Esophagus muscularis mucosa (tissue), 4 donors: ENCODE results near the gene TMEM269. TPM values are rescaled to one million over a fixed set of nuclear protein-coding genes. Genes with fewer than 3 reads are reported as not detected.

ENCODE experiments used
- DNase-seq: peaks from one replicate; pipeline ENCODE4 v3.0.0-alpha.2; 2017; ENCODE audit errors: extremely low spot score
- H3K27ac ChIP-seq, 4 donors: fragments of 200-600 bp; sonication (generic); replicated peaks in 1 of 4; 1 replicate in 3 of 4; 2 replicates in 1 of 4; pipeline ENCODE4 v1.5.1; 2016 to 2019; ENCODE audit warnings: mild to moderate bottlenecking in 1 of 4
- H3K27me3 ChIP-seq, 4 donors: fragments of 200-600 bp; sonication (generic); one replicate each; pipeline versions ENCODE4 v1.5.1 to v1.6.0; 2016 to 2019
- H3K36me3 ChIP-seq, 4 donors: fragments of 200-600 bp; sonication (generic); one replicate each; pipeline ENCODE4 v1.5.1; 2016 to 2019
- H3K4me1 ChIP-seq, 4 donors: fragments of 200-600 bp; sonication (generic); one replicate each; pipeline ENCODE4 v1.5.1; 2016 to 2019
- H3K4me3 ChIP-seq, 4 donors: fragments of 200-600 bp; sonication (generic); 1 replicate in 2 of 4; 2 replicates in 2 of 4; pipeline ENCODE4 v1.5.1; 2016 to 2019; ENCODE audit warnings: mild to moderate bottlenecking in 4 of 4, moderate library complexity in 1 of 4
- H3K9me3 ChIP-seq, 4 donors: fragments of 200-600 bp; sonication (generic); 1 replicate in 3 of 4; 2 replicates in 1 of 4; pipeline ENCODE4 v1.5.1; 2016 to 2019
- EP300 ChIP-seq: sonication (generic); formaldehyde crosslinking; IDR thresholded peaks from one replicate; pipeline ENCODE4 v1.6.1; 2017; ENCODE audit warnings: antibody characterized with exemption
- POLR2A ChIP-seq: fragments of 450-650 bp; IDR thresholded peaks from one replicate; pipeline ENCODE4 v1.6.1; 2017; ENCODE audit warnings: antibody characterized with exemption, moderate library complexity, mild to moderate bottlenecking, low read depth
- POLR2AphosphoS5 ChIP-seq, 2 donors: sonication (generic); formaldehyde crosslinking; IDR thresholded peaks; one replicate each; pipeline ENCODE4 v1.6.1; 2017; ENCODE audit warnings: antibody characterized with exemption in 2 of 2
- WGBS: methylation state at CpG from one replicate; pipeline ENCODE4 v1.1.5; 2018; 5-methylcytosine and 5-hydroxymethylcytosine counted together
- intact Hi-C: fragments of 100-400 bp; cut with DNase I; formaldehyde crosslinking; loops from one replicate; pipeline ENCODE4 v1.15.1; 2023
- total RNA-seq, 4 donors: library from RNA; depleted of rRNA; stranded (reverse); fragments of >200 nt; gene quantifications; one replicate each; pipeline versions ENCODE4 v1.1.0 to v1.2.1, GENCODE V29; 2016
- TF ChIP-seq, protein P1 (sequence below), 3 experiments: fragments of 200-600 bp in 2 of 3; fragments of 450-650 bp in 1 of 3; sonication (generic) in 2 of 3; IDR thresholded peaks; one replicate each; pipeline ENCODE4 v1.5.1; 2017 to 2019; ENCODE audit warnings: antibody characterized with exemption in 3 of 3, mild to moderate bottlenecking in 2 of 3, moderate library complexity in 1 of 3

Gene TMEM269, protein sequence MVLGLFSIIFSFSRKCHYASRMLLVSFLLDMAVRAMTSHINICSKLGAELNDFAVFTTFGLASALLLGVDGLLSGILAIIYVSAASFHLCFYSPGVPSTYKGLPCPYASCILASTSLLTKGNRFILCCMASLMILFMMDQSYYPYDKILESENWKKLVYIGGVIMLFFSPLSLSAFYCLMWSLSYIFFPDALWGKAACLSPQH
- under 1 TPM in 1 of 4 donors, not detected in 3; 0.06 TPM for total RNA-seq

DNA sequence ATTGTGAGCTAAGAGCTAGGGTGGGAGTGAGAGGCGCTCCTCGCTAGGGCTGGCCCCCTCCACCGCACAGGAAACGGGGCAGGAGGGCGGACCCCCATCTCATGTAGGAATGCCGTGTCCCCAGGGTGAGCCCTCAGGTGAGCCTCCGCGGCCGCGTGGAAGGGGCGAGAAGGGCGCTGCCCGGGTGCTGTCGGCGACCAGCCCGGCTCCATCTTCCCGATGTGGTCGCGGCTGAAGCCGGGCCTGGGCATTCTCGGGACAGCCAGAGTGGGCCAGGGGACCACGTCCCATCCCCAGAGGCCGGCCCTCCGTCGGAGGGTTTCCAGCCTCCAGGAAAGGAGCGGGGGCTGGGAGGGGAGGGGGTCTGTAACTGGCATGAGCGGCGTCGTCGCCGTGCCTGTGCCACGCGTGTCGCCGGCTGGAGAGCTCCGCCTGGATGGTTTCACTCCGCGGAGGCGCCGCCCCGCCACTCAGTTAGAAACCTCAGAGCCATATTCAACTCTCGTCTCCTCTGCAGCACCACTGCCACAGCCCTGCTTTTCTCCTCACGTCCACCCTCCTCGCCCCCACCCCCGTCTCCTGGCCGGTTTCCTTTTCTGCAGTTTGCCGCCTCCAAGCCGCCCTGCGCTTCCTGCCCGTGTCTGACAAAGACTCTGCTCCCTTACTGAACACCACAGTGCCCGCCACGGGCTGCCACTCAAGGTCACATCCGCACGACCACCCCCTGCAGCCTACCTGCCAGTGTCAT, at the start of gene TMEM269:
TSS of gene TMEM269 (plus strand) at position 46 of the 748 bp plus-strand sequence. CDS start 4,903 bp downstream, outside the sequence.
- intact Hi-C loops = no loop called here
- Histone ChIP-seq H3K36me3 (peaks cover 6 to 26% (median 11%) of the 10 kb centered on the region in 4 donors), H3K27ac (no peak within 1 kb of the TSS), H3K9me3 (no peaks in the 10 kb centered on the region), H3K27me3 (no peaks in the 10 kb centered on the region), H3K4me1 (peaks cover 14 to 17% (median 15%) of the 10 kb centered on the region in 4 donors), H3K4me3 (peak within 1 kb of the TSS; percentile 49 to 64 (median 52))
- TF ChIP-seq, protein P1, sequence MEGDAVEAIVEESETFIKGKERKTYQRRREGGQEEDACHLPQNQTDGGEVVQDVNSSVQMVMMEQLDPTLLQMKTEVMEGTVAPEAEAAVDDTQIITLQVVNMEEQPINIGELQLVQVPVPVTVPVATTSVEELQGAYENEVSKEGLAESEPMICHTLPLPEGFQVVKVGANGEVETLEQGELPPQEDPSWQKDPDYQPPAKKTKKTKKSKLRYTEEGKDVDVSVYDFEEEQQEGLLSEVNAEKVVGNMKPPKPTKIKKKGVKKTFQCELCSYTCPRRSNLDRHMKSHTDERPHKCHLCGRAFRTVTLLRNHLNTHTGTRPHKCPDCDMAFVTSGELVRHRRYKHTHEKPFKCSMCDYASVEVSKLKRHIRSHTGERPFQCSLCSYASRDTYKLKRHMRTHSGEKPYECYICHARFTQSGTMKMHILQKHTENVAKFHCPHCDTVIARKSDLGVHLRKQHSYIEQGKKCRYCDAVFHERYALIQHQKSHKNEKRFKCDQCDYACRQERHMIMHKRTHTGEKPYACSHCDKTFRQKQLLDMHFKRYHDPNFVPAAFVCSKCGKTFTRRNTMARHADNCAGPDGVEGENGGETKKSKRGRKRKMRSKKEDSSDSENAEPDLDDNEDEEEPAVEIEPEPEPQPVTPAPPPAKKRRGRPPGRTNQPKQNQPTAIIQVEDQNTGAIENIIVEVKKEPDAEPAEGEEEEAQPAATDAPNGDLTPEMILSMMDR (IDR thresholded peaks at IDR 0.05) = no peak
- WGBS = 24% methylated on average over 24 of the region's 54 CpGs
- DNase-seq = no peak

GRCh38 chr1:42735056-42735455, 49.7 kb upstream of the TMEM269 start:
- peak; percentile 62 for DNase-seq
- WGBS = 92% methylated on average over 8 of the region's 11 CpGs
- Histone ChIP-seq H3K9me3 (no peaks in the 10 kb centered on the region), H3K27ac (no peak overlapping the region), H3K4me1 (no peaks in the 10 kb centered on the region), H3K36me3 (no peaks in the 10 kb centered on the region), H3K27me3 (peaks cover 0 to 11% (median 0%) of the 10 kb centered on the region in 4 donors), H3K4me3 (no peak overlapping the region)
- TF ChIP-seq POLR2AphosphoS5 (IDR thresholded peaks at IDR 0.05) = no peak
- TF ChIP-seq, protein P1 (IDR thresholded peaks at IDR 0.05) = no peak
- no peak for TF ChIP-seq POLR2A
- TF ChIP-seq EP300 = no peak
- intact Hi-C loops = no loop called here

DNA sequence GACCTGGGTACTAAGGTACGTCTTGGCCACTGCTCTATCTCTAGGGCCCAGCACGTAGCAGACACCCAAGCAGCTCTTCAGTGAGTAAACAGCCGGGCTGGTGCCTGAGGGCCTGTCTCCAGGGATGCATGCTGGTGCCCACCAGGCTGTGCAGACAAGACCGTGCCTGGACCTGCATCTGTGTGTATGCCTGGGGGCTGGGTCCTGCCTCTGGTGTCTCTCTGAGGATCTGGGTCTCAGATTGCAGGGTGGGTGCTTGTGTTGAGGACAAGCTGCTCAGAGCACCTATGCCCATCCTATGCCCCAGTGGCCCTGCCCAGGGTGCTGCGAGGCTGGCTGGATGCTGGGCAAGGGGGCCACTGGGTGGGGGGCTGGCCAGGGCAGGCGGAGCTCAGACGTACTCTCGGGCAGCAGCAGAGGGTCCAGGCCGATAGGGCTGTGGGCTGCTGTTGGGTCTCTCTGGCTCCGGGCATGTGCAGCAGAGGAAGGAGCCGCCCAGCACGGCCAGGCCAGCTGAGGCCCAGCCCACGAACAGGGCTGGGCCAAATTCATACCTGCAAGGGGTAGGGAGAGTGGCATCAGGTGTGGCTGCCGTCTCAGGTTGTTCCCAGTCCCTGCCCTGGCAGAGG, 49.2 kb upstream of the TMEM269 start:
- no peaks in the 10 kb centered on the region for H3K4me1 ChIP-seq
- no peaks in the 10 kb centered on the region for H3K9me3 ChIP-seq
- no peak overlapping the region for H3K27ac ChIP-seq
- DNase-seq = peak; percentile 72
- peaks cover 0 to 11% (median 0%) of the 10 kb centered on the region in 4 donors for H3K27me3 ChIP-seq
- H3K36me3 ChIP-seq = no peaks in the 10 kb centered on the region
- no peak overlapping the region for H3K4me3 ChIP-seq
- no peak for TF ChIP-seq POLR2A
- TF ChIP-seq POLR2AphosphoS5 (IDR thresholded peaks at IDR 0.05) = no peak
- no peak for TF ChIP-seq EP300
- TF ChIP-seq, protein P1 (IDR thresholded peaks at IDR 0.05) = no peak
- 100% methylated on average over 1 of the region's 14 CpGs for WGBS
- intact Hi-C loops = no loop called here

GRCh38 chr1:42736152-42736551, 48.6 kb upstream of the TMEM269 start:
- Histone ChIP-seq H3K4me3 (no peak overlapping the region), H3K9me3 (no peaks in the 10 kb centered on the region), H3K36me3 (no peaks in the 10 kb centered on the region), H3K27me3 (peaks cover 0 to 11% (median 0%) of the 10 kb centered on the region in 4 donors), H3K4me1 (no peaks in the 10 kb centered on the region), H3K27ac (no peak overlapping the region)
- WGBS = 70% methylated on average over 4 of the region's 4 CpGs
- DNase-seq = peak; percentile 45
- TF ChIP-seq POLR2A (no peak), EP300 (no peak), POLR2AphosphoS5 (IDR thresholded peaks at IDR 0.05) (no peak)
- TF ChIP-seq, protein P1 (IDR thresholded peaks at IDR 0.05) = no peak
- intact Hi-C loops = no loop called here
